ENCODE data around the gene DOCK1. TPM values are rescaled to one million over a fixed set of nuclear protein-coding genes. Genes with fewer than 3 reads are reported as not detected.

Gene DOCK1
- total RNA-seq, 4 donors from 2014 or later, result 31.3 to 82.3 (median 44.1) TPM

- DNase-seq (ENCODE audit: low spot score), result no peak
- TF ChIP-seq CTCF (IDR thresholded peaks at IDR 0.05), result no peak
- no peak for ATAC-seq (ENCODE audit: low FRiP score)
Measured at GRCh38 chr10:127346604-127347003, 441.4 kb downstream of the DOCK1 start.

- DNase-seq (ENCODE audit: low spot score) (no peak), ATAC-seq (ENCODE audit: low FRiP score) (no peak)
- no peak for TF ChIP-seq CTCF (IDR thresholded peaks at IDR 0.05)
Measured at GRCh38 chr10:127347202-127347959, 442.2 kb downstream of the DOCK1 start.

- DNase-seq (ENCODE audit: low spot score) (no peak), ATAC-seq (ENCODE audit: low FRiP score) (no peak)
- no peak for TF ChIP-seq CTCF (IDR thresholded peaks at IDR 0.05)
Measured at GRCh38 chr10:127349737-127350136, 444.5 kb downstream of the DOCK1 start.

- DNase-seq (ENCODE audit: low spot score), result no peak
- ATAC-seq (ENCODE audit: low FRiP score), result no peak
- TF ChIP-seq CTCF (IDR thresholded peaks at IDR 0.05), result no peak
Measured at GRCh38 chr10:127351542-127351941, 446.3 kb downstream of the DOCK1 start.

GRCh38 chr10:127353544-127353943, 448.3 kb downstream of the DOCK1 start:
- DNase-seq (ENCODE audit: low spot score) (no peak), ATAC-seq (ENCODE audit: low FRiP score) (no peak)
- no peak for TF ChIP-seq CTCF (IDR thresholded peaks at IDR 0.05)

GRCh38 chr10:127354255-127354654, 449.0 kb downstream of the DOCK1 start:
- no peak for TF ChIP-seq CTCF (IDR thresholded peaks at IDR 0.05)
- ATAC-seq (ENCODE audit: low FRiP score) (no peak), DNase-seq (ENCODE audit: low spot score) (no peak)

GRCh38 chr10:127354992-127355391, 449.8 kb downstream of the DOCK1 start:
- ATAC-seq (ENCODE audit: low FRiP score) (no peak), DNase-seq (ENCODE audit: low spot score) (no peak)
- TF ChIP-seq CTCF (IDR thresholded peaks at IDR 0.05), result no peak

Measured in omental fat pad (tissue), 4 donors.